Colonic mucosa (tissue), 4 donors: ENCODE measurements around the gene LHFPL5. TPM values are rescaled to one million over a fixed set of nuclear protein-coding genes. Genes with fewer than 3 reads are reported as not detected.

ENCODE experiments used
- DNase-seq: peaks from one replicate; pipeline ENCODE4 v3.0.0-alpha.2; 2020
- H3K27ac ChIP-seq: fragments of 200-600 bp; one replicate; pipeline ENCODE4 v1.8.0; 2021
- H3K27me3 ChIP-seq: fragments of 200-600 bp; one replicate; pipeline ENCODE4 v1.8.0; 2021
- H3K36me3 ChIP-seq: fragments of 200-600 bp; one replicate; pipeline ENCODE4 v1.8.0; 2021
- H3K4me1 ChIP-seq: fragments of 200-600 bp; one replicate; pipeline ENCODE4 v1.8.0; 2021; ENCODE audit warnings: mild to moderate bottlenecking
- H3K4me3 ChIP-seq: fragments of 200-600 bp; one replicate; pipeline ENCODE4 v1.8.0; 2021
- H3K9ac ChIP-seq, 2 donors: one replicate each; pipeline ENCODE4 v1.7.0; 2013; ENCODE audit warnings: control low read depth in 2 of 2, low read depth in 2 of 2, low read length in 2 of 2
- H3K9me3 ChIP-seq: fragments of 200-600 bp; one replicate; pipeline ENCODE4 v1.8.0; 2021
- CTCF ChIP-seq: fragments of 200-600 bp; IDR thresholded peaks from one replicate; pipeline ENCODE4 v1.8.0; 2022; ENCODE audit warnings: antibody characterized with exemption, mild to moderate bottlenecking
- intact Hi-C: fragments of 100-400 bp; cut with DNase I; formaldehyde crosslinking; loops from one replicate; pipeline ENCODE4 v1.14.1; 2022
- total RNA-seq, 2 donors: library from RNA; stranded (reverse); fragmentation: NEBNext Ultra II Directional in 1 of 2; extraction: Animal tissue kit (Norgen Biotek cat#: 25700) in 1 of 2; gene quantifications; one replicate each; pipeline ENCODE4 v1.2.1, GENCODE V29; 2021
- donor health status: healthy.
- donor health status: DM: no; HTN: no; CAD: no.
- donor health status: DM: no; HTN: no; CAD: no.

The LHFPL5 gene
- total RNA-seq, 2 donors from 2014 or later: not detected

- Histone ChIP-seq H3K9ac (no peak overlapping the region), H3K27ac (no peak overlapping the region), H3K27me3 (no peaks in the 10 kb centered on the region), H3K4me1 (no peaks in the 10 kb centered on the region), H3K9me3 (no peaks in the 10 kb centered on the region), H3K36me3 (no peaks in the 10 kb centered on the region), H3K4me3 (no peak overlapping the region)
- intact Hi-C loops: no loop called here
- DNase-seq: no peak
- TF ChIP-seq CTCF: no peak
Observed at GRCh38 chr6:35771343-35771627, 33.9 kb upstream of the LHFPL5 start.

- TF ChIP-seq CTCF: no peak
- no peaks in the 10 kb centered on the region for H3K4me1 ChIP-seq
- no peak overlapping the region for H3K9ac ChIP-seq
- no peak for DNase-seq
- no peaks in the 10 kb centered on the region for H3K27me3 ChIP-seq
- H3K36me3 ChIP-seq: no peaks in the 10 kb centered on the region
- no peaks in the 10 kb centered on the region for H3K9me3 ChIP-seq
- no peak overlapping the region for H3K27ac ChIP-seq
- H3K4me3 ChIP-seq: no peak overlapping the region
- intact Hi-C loops: no loop called here
Observed at GRCh38 chr6:35774116-35774794, 30.9 kb upstream of the LHFPL5 start.

GRCh38 chr6:35775031-35775430 is 30.1 kb upstream of the LHFPL5 start:
- H3K9ac ChIP-seq: no peak overlapping the region
- no peak overlapping the region for H3K27ac ChIP-seq
- no peaks in the 10 kb centered on the region for H3K4me1 ChIP-seq
- no peak for DNase-seq
- TF ChIP-seq CTCF: no peak
- H3K4me3 ChIP-seq: no peak overlapping the region
- H3K9me3 ChIP-seq: no peaks in the 10 kb centered on the region
- no peaks in the 10 kb centered on the region for H3K27me3 ChIP-seq
- intact Hi-C loops: no loop called here
- no peaks in the 10 kb centered on the region for H3K36me3 ChIP-seq

- no peak for TF ChIP-seq CTCF
- no peak within 1 kb of the TSS for H3K27ac ChIP-seq
- H3K27me3 ChIP-seq: no peaks in the 10 kb centered on the region
- intact Hi-C loops: no loop called here
- H3K9me3 ChIP-seq: no peaks in the 10 kb centered on the region
- H3K4me1 ChIP-seq: no peaks in the 10 kb centered on the region
- H3K36me3 ChIP-seq: no peaks in the 10 kb centered on the region
- no peak within 1 kb of the TSS for H3K9ac ChIP-seq
- no peak for DNase-seq
- H3K4me3 ChIP-seq: peak within 1 kb of the TSS; percentile 44
Observed at GRCh38 chr6:35776364-35777215, 28.6 kb upstream of the LHFPL5 start, which contains the start of gene CLPSL2. Gene CLPSL2 (plus strand): TSS chr6:35776598. CDS start chr6:35776619, 21 bp downstream.

GRCh38 chr6:35777356-35778102 is 27.6 kb upstream of the LHFPL5 start:
- H3K27me3 ChIP-seq: no peaks in the 10 kb centered on the region
- intact Hi-C loops: no loop called here

More at GRCh38 chr6:35777356-35778102, 27.6 kb upstream of the LHFPL5 start:
- H3K4me1 ChIP-seq: no peaks in the 10 kb centered on the region
- no peak overlapping the region for H3K9ac ChIP-seq
- H3K36me3 ChIP-seq: no peaks in the 10 kb centered on the region
- no peak overlapping the region for H3K27ac ChIP-seq
- no peak for DNase-seq
- no peaks in the 10 kb centered on the region for H3K9me3 ChIP-seq
- TF ChIP-seq CTCF: no peak
- no peak overlapping the region for H3K4me3 ChIP-seq
